Body of pancreas (tissue), 4 donors: Measurements from ENCODE around the gene SCYGR4.

Experiments used
- POLR2A ChIP-seq, 3 donors: fragments of 450-650 bp; IDR thresholded peaks; one replicate each; pipeline ENCODE4 v1.6.1; 2016; ENCODE audit warnings: antibody characterized with exemption in 3 of 3, mild to moderate bottlenecking in 2 of 3
- TF ChIP-seq, protein P1 (sequence below), 7 experiments: fragments of 450-650 bp in 4 of 7; fragments of 200-600 bp in 3 of 7; sonication (generic) in 3 of 7; IDR thresholded peaks; one replicate each; pipeline ENCODE4 v1.5.1; 2016 to 2019; ENCODE audit warnings: antibody characterized with exemption in 7 of 7

DNA sequence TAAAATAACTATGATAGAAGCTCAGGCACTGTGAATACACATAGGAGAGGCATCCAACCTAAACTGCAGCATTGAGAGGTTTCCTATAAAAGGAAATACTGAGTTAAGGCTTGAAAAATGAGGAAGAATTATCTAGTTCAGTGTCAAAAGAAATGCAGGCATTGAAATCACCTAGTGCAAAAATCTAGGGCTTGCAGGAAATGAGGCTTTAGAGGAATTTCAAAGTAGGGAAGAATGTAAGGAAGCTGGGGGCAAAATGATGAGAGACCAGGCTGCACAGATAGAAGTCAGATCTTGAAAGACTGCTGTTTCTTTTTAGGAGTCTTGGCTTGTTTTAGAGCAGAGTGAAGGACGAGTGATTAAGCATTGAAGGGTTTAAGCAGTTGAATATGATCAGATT, 46.7 kb upstream of the SCYGR4 start:
- TF ChIP-seq, protein P1, sequence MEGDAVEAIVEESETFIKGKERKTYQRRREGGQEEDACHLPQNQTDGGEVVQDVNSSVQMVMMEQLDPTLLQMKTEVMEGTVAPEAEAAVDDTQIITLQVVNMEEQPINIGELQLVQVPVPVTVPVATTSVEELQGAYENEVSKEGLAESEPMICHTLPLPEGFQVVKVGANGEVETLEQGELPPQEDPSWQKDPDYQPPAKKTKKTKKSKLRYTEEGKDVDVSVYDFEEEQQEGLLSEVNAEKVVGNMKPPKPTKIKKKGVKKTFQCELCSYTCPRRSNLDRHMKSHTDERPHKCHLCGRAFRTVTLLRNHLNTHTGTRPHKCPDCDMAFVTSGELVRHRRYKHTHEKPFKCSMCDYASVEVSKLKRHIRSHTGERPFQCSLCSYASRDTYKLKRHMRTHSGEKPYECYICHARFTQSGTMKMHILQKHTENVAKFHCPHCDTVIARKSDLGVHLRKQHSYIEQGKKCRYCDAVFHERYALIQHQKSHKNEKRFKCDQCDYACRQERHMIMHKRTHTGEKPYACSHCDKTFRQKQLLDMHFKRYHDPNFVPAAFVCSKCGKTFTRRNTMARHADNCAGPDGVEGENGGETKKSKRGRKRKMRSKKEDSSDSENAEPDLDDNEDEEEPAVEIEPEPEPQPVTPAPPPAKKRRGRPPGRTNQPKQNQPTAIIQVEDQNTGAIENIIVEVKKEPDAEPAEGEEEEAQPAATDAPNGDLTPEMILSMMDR (IDR thresholded peaks at IDR 0.05) = no peak
- TF ChIP-seq POLR2A (IDR thresholded peaks at IDR 0.05) = no peak
